ENCODE measurements around the gene C10orf62.
"Not testable (repeated sequence)": the region's sequence is repeated elsewhere in the genome, so short reads cannot be mapped to it uniquely, and the experiment has no call there.

Gene C10orf62, protein sequence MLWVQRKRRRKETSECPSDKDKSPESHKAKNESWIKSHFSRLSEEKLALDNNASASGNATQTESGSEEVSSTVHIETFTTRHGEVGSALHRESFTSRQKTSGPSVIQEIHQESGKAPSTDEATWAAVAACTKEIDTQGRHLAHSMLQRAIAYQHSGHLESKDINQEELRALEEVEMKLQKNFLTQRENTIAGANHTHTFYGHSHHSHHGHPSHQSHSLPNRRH

DNA sequence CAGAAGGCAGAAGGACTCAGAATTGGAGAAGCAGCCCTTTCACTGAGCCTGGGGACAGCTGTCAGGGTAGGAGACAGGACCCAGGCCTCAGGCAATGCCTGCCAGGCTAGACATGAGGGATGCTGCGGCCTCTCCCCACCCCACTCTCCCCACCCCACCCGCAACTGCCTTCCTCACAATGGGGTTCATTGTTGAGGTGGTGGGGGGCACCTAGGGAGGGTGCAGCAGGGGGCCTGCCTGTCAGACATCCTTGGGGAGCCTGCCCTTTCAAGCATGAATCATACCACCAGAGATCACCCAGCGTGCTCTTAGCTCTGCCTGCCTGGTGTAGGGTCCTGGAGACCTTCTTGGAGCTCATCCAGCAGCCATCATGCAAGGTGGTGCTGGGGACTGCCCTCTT is at the start of gene C10orf62:
Gene C10orf62 (plus strand): TSS at position 243 of the 400 bp plus-strand sequence. CDS start 177 bp downstream, outside the sequence.
- no peak for DNase-seq (ENCODE audit: low read depth in 2 of 3, low spot score in 2 of 3)

GRCh38 chr10:97540669-97541500 is 48.6 kb upstream of the C10orf62 start:
- DNase-seq (ENCODE audit: low read depth in 2 of 3, low spot score in 2 of 3): no peak

DNA sequence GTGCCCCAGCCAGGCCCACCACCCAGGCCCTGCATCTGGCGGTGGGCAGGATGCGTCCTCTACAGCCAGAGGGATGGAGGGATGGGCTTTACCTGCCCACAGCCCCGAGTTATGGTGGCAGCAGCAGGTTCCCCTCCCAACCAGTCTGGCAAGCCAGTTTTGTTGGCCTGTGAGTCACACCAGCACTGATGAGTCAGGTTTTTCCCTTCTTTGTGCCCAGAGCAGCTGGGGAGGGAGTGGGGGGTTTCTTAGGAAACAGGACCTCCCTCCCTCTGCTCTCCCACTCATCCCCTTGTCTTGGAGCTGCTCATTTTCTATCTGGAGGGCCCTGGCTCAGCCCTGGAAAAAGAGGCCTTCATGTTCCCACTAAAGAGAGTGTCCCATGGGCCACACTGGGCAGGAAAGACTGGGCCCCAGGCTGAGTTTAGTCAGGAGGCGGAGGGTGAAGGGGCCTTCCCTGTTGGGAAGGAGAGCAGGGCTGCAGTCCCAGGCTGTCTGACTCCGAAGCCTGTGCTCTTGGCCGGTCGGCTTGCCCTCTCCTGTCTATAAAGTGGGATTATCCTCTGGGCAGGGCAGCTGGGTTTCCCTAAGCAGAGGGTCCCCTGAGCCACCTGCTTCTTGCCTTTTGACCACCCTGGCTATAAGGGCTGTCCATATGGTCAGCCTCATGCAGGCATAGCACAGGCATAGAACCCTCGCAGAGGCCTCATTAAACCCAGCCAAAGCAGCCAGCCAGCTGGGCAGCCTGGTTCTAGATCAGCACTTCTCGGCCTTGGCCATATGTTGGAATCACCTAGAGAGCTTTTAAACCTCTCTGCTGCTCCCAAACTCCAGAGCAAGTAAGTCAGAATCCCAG is 47.1 kb upstream of the C10orf62 start:
- DNase-seq (ENCODE audit: low read depth in 2 of 3, low spot score in 2 of 3): peak in 1 of 3 experiments; percentile 18

DNA sequence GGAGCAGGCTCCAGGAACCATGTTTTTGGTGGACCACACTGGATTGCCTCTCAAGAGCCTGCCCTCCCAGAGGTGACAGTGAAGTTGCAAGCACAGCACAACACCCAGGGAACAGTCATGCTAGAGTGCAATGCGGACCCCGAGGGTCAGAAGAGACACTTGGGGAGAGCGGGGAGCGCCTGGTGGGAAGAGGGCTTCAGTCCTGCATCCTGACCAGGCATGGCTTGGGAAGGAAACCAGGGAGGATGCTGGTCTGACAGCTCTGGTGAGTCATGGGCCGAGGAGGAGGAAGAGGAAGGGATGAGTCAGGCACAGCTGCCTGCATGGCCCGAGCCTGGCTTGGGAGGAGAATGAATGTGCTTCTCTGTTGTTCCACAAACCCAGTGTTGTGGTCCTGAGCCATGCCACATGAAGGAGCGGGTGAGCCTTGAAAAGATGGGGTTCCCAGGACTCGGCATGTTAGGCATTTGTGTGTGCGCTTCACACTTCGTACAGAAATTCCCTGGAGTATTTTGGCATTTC is 46.4 kb upstream of the C10orf62 start:
- DNase-seq (ENCODE audit: low read depth in 2 of 3, low spot score in 2 of 3): peak; percentile 23 to 52 (median 32)

- DNase-seq (ENCODE audit: low read depth in 2 of 3, low spot score in 2 of 3): no peak
Observed at GRCh38 chr10:97546456-97547270, 42.9 kb upstream of the C10orf62 start.

GRCh38 chr10:97547271-97547600 is 42.3 kb upstream of the C10orf62 start:
- DNase-seq (ENCODE audit: low read depth in 2 of 3, low spot score in 2 of 3): no peak

DNA sequence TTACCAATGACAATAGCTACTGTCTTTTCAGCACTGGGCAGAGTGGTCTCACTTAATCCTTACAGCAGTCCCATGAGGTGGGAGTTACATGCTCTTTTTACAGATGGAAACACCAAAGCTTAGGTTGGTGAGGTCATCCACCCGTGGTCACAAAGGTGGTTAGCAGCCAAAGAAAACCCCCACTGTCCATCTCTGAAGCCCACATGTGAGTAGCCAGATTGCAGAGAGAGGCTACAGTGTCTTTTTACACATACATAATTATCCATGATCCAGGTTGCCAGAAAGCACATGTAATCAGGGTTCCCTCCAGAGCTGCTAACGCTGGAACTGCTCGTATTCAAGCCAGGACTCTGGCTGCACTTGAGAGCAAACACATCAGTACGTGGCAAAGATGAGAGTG is 41.6 kb upstream of the C10orf62 start:
- no peak for DNase-seq (ENCODE audit: low read depth in 2 of 3, low spot score in 2 of 3)

- no peak for DNase-seq (ENCODE audit: low read depth in 2 of 3, low spot score in 2 of 3)
Observed at GRCh38 chr10:97548828-97549455, 40.6 kb upstream of the C10orf62 start.

GRCh38 chr10:97549587-97550322 is 39.8 kb upstream of the C10orf62 start:
- DNase-seq (ENCODE audit: low read depth in 2 of 3, low spot score in 2 of 3): no peak

- no peak for DNase-seq (ENCODE audit: low read depth in 2 of 3, low spot score in 2 of 3)
Observed at GRCh38 chr10:97550336-97551149, 39.0 kb upstream of the C10orf62 start.

- no peak for DNase-seq (ENCODE audit: low read depth in 2 of 3, low spot score in 2 of 3)
Observed at GRCh38 chr10:97551271-97551670, 38.2 kb upstream of the C10orf62 start.

DNA sequence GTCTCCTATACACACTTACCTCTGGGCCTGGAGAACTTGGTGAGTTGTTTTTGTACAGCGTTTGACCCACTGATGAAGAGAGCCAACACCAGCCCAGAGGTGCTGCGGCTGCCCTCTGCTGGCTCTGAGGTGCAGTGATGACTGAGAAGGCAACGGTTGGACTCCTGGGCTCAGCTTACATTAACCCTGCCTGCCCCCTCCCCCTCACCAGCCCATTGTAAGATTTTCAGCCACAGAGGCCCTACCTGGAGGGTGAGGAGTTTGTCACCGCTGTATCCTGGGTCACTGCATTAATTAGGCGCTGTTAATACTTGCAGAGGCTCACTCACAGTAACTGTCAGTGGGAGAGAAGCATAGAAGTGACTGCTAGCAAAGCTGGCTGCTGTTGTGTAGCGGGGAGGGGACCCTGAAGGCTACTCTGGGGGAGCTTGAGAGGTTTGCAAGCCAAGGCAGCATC is 35.9 kb upstream of the C10orf62 start:
- DNase-seq (ENCODE audit: low read depth in 2 of 3, low spot score in 2 of 3): no peak

GRCh38 chr10:97554336-97554735 is 35.2 kb upstream of the C10orf62 start:
- DNase-seq (ENCODE audit: low read depth in 2 of 3, low spot score in 2 of 3): not testable (repeated sequence)

DNA sequence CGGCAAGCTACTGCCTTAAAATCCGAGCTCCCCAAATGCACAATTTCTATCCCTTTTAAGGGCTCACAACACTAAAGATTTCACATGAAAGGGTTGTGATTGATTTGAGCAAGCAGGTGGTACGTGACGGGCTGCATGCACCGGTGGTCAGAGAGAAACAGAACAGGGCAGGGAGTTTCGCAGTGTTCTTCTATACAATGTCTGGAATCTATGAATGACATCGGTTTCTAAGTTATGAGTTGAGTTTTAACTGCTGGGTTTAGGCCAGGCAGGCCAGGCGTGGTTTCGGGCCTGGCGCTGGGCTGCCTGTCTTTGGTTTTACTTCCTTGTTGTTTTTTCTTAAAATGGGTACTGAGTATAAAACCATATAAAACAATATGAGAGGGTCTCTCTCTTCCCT is 34.0 kb upstream of the C10orf62 start:
- DNase-seq (ENCODE audit: low read depth in 2 of 3, low spot score in 2 of 3): not testable (repeated sequence)

DNA sequence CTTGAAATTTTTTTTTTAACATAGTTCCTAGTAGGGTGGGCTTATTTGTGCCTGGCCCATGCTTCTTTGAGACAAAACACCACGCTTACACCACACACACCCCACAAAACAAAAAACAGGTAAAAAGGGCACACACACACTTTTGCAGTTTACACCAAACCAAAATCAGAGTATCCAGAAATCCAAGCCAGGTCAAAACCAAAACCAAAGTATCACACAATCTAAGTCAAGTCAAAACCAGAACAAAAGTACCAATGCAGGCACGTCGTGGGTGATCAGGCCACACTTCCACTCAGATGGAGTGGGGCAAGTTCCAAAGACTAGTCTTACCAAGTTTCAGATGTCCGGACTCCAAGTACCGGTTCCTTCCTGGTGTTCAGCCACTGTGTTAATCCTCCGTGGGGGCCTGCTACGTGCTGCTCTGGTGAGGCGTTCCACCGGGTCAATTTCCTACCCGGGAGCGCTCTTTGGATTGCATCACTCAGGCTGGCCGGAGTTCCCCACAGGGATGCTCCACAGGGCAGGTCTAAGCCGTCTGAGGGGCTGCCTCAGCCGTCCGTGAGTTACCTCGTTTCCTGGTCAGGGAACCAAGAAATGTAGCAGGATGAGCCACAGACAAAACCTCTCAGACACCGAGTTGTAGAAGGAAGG is 28.7 kb upstream of the C10orf62 start:
- DNase-seq (ENCODE audit: low read depth in 2 of 3, low spot score in 2 of 3): not testable (repeated sequence)

- not testable (repeated sequence) for DNase-seq (ENCODE audit: low read depth in 2 of 3, low spot score in 2 of 3)
Observed at GRCh38 chr10:97561386-97562077, 28.0 kb upstream of the C10orf62 start.

DNA sequence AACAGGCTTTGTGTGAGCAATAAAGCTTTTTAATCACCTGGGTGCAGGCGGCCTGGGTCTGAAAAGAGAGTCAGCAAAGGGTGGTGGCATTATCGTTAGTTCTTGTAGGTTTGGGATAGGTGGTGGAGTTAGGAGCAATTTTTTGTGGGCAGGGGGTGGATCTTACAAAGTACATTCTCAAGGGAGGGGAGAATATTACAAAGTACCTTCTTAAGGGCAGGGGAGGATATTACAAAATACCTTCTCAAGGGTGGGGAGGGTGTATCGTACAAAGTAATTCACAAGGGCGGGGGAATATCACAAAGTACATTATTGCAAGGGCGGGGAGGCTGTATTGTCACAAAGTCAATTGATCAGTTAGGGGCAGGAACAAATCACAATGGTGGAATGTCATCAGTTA is 27.2 kb upstream of the C10orf62 start:
- DNase-seq (ENCODE audit: low read depth in 2 of 3, low spot score in 2 of 3): not testable (repeated sequence)

All from activated CD8-positive, alpha-beta memory T cell treated with anti-CD3 and anti-CD28 coated beads for 48 hours (primary cell).